ENCODE data around the gene PER3. TPM values are rescaled to one million over a fixed set of nuclear protein-coding genes. Genes with fewer than 3 reads are reported as not detected.

PER3 gene
- total and polyA plus RNA-seq, 2 of the 8 experiments (the other 6 are each of a cell fraction or from before 2014, with no cell fraction given), result 8.3 to 9.3 TPM

DNA sequence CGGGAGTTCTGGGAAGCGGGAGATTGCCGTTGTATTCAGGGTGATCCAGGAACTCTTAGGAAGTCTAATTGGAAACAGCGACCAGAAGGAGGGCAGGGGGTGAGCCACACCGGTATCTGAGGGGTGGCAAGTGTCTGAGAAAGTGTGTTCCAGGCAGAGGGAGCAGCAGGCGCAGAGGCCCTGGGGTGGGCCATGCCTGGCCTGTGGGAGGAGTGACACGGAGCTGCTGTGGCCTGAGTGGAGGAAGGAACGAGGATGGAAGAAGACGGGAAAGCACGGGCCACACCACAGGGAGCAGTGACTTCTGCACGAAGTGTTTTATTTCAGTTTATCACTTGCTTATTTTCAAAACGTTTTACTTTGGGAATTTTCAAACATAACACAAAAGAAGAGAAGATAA is 11.3 kb downstream of the PER3 start:
- CTCF ChIA-PET (ENCODE audit: partially characterized antibody), result interaction anchor here (2.5 kb wide), 1 partner anchor 12 kb away, joined by 6 read pairs; no protein-coding TSS in a partner anchor
- Histone ChIP-seq H3K14ac (ENCODE audit: insufficient read length) (no peak overlapping the region), H3K27me3 (replicated peaks in 1 of 4; ENCODE audit: control insufficient read depth in 3 of 4, extremely low read depth in 1 of 4, insufficient read depth in 3 of 4, low read length in 3 of 4) (no peaks in the 10 kb centered on the region), H4K5ac (ENCODE audit: insufficient read length, low read depth, low read length) (no peak overlapping the region), H2AFZ (ENCODE audit: low read length) (no peak overlapping the region), H3K18ac (ENCODE audit: extremely low read depth, low read length) (no peak overlapping the region), H3K4ac (replicated peaks; ENCODE audit: insufficient read length, low read depth, low read length) (no peak overlapping the region), H3K27ac (ENCODE audit: low read depth, low read length) (no peak overlapping the region), H3K23ac (ENCODE audit: insufficient read length) (no peak overlapping the region), H3K23me2 (ENCODE audit: low read depth, low read length) (no peaks in the 10 kb centered on the region; the same call in 1 of the 2 replicates), H3K4me2 (ENCODE audit: insufficient read depth in 1 of 2, low read depth in 2 of 2, low read length in 2 of 2) (no peak overlapping the region), H3K9ac (replicated peaks in 1 of 4; ENCODE audit: extremely low read depth in 1 of 4, low read depth in 3 of 4, low read length in 3 of 4) (no peak overlapping the region), H4K20me1 (replicated peaks in 1 of 2; ENCODE audit: control insufficient read depth in 1 of 2, insufficient read depth in 2 of 2, low read length in 2 of 2) (no peaks in the 10 kb centered on the region), H2BK12ac (ENCODE audit: low read depth, low read length) (no peak overlapping the region), H3K79me2 (ENCODE audit: control insufficient read depth in 1 of 2, insufficient read depth in 2 of 2, low read length in 2 of 2) (no peaks in the 10 kb centered on the region), H3K9me3 (ENCODE audit: insufficient read depth in 2 of 2, low read depth in 1 of 2, low read length in 1 of 2) (peaks cover 13 to 18% of the 10 kb centered on the region in 2 experiments), H3K36me3 (ENCODE audit: control insufficient read depth in 2 of 4, insufficient read depth in 4 of 4, low read length in 3 of 4) (peaks cover 2 to 49% (median 11%) of the 10 kb centered on the region in 4 experiments; a peak in 5 of 8 replicates), H3K4me3 (ENCODE audit: extremely low read depth in 1 of 4, insufficient read depth in 2 of 4, low read depth in 3 of 4, low read length in 4 of 4) (no peak overlapping the region), H2BK15ac (ENCODE audit: low read length) (no peak overlapping the region), H3K56ac (replicated peaks; ENCODE audit: insufficient read length, low read depth, low read length) (no peak overlapping the region), H2BK5ac (ENCODE audit: low read depth, low read length) (no peak overlapping the region), H2AK5ac (ENCODE audit: low read depth, low read length) (no peak overlapping the region), H4K91ac (replicated peaks; ENCODE audit: insufficient read length, low read length) (no peak overlapping the region), H3K79me1 (ENCODE audit: low read depth, low read length) (no peaks in the 10 kb centered on the region), H2BK20ac (ENCODE audit: low read length) (no peak overlapping the region), H2BK120ac (replicated peaks; ENCODE audit: low read depth, low read length) (no peak overlapping the region), H3K4me1 (replicated peaks in 1 of 4; ENCODE audit: control insufficient read depth in 3 of 4, insufficient read depth in 4 of 4, low read length in 3 of 4) (no peaks in the 10 kb centered on the region), H4K8ac (ENCODE audit: extremely low read depth, insufficient read depth, low read length) (no peak overlapping the region)
- POLR2A ChIA-PET (ENCODE audit: partially characterized antibody), result interaction anchor here (0.7 to 1.3 kb wide), 2 partner anchors 9 to 11 kb away, joined by 4 to 5 read pairs; no protein-coding TSS in a partner anchor
- FAIRE-seq (no peak), DNase-seq (ENCODE audit: low read depth in 1 of 2, low spot score in 2 of 2) (no peak)
- 89% methylated on average over 12 of the region's 12 CpGs; no CpG with 5 or more reads in 1 of the 2 experiments for WGBS, 2 experiments (ENCODE audit: extremely low coverage in 1 of 2, insufficient coverage in 1 of 2, insufficient read length in 1 of 2, insufficient replicate concordance in 2 of 2, low coverage in 1 of 2, low lambda C conversion rate in 2 of 2, missing lambda C conversion rate in 1 of 2)
- TF ChIP-seq BACH1 (IDR thresholded peaks at IDR 0.05; ENCODE audit: low read length), result no peak
- TF ChIP-seq GTF2F1 (IDR thresholded peaks at IDR 0.05; ENCODE audit: borderline replicate concordance, low read depth, low read length), result no peak

All from H1 (cell line).